Nephron progenitor cell (in vitro differentiated cells): Measurements from ENCODE around the gene RABEP1.

Source experiments
- DNase-seq: peaks from one replicate; pipeline ENCODE4 v3.0.0; 2021
- H3K27ac Mint-ChIP-seq: 2 replicates; pipeline ENCODE4 v1.8.0; 2021; ENCODE audit warnings: mild to moderate bottlenecking, moderate library complexity, mixed read lengths
- H3K27me3 Mint-ChIP-seq: 2 replicates; pipeline ENCODE4 v1.8.0; 2021; ENCODE audit warnings: mild to moderate bottlenecking, low read depth, mixed read lengths; ENCODE audit not compliant: poor library complexity
- H3K36me3 Mint-ChIP-seq: 2 replicates; pipeline ENCODE4 v1.8.0; 2021; ENCODE audit warnings: low read depth, mixed read lengths
- H3K4me1 Mint-ChIP-seq: 2 replicates; pipeline ENCODE4 v1.8.0; 2021; ENCODE audit warnings: mixed read lengths
- H3K4me3 Mint-ChIP-seq: 2 replicates; pipeline ENCODE4 v1.8.0; 2021; ENCODE audit warnings: mild to moderate bottlenecking, moderate library complexity, mixed read lengths
- H3K9me3 Mint-ChIP-seq: 2 replicates; pipeline ENCODE4 v1.8.0; 2021; ENCODE audit warnings: mild to moderate bottlenecking, moderate library complexity, mixed read lengths
- CTCF ChIP-seq: fragments of 200-600 bp; sonication (generic); IDR thresholded peaks from 2 replicates; pipeline ENCODE4 v1.5.0; 2021; ENCODE audit warnings: antibody characterized with exemption

Gene RABEP1

GRCh38 chr17:5284681-5285080 lies 2.6 kb downstream of the RABEP1 start:
- peaks cover 4% of the 10 kb centered on the region for H3K27me3 Mint-ChIP-seq
- no peak for DNase-seq
- H3K4me1 Mint-ChIP-seq, result peaks cover 25% of the 10 kb centered on the region
- peaks cover 33% of the 10 kb centered on the region for H3K36me3 Mint-ChIP-seq
- H3K4me3 Mint-ChIP-seq, result peak overlapping the region; percentile 88
- no peaks in the 10 kb centered on the region for H3K9me3 Mint-ChIP-seq
- peak overlapping the region; percentile 11 for H3K27ac Mint-ChIP-seq
- no peak for TF ChIP-seq CTCF

- H3K27me3 Mint-ChIP-seq, result no peaks in the 10 kb centered on the region
- TF ChIP-seq CTCF, result no peak
- peaks cover 6% of the 10 kb centered on the region for H3K9me3 Mint-ChIP-seq
- H3K4me1 Mint-ChIP-seq, result peaks cover 25% of the 10 kb centered on the region
- peak overlapping the region; percentile 84 for H3K27ac Mint-ChIP-seq
- peaks cover 53% of the 10 kb centered on the region for H3K36me3 Mint-ChIP-seq
- H3K4me3 Mint-ChIP-seq, result no peak overlapping the region
- no peak for DNase-seq
These were observed 4.8 kb downstream of the RABEP1 start for GRCh38 chr17:5286846-5287245.

- no peak overlapping the region for H3K27ac Mint-ChIP-seq
- H3K27me3 Mint-ChIP-seq, result no peaks in the 10 kb centered on the region
- no peak overlapping the region for H3K4me3 Mint-ChIP-seq
- no peak for TF ChIP-seq CTCF
- peaks cover 3% of the 10 kb centered on the region for H3K4me1 Mint-ChIP-seq
- no peak for DNase-seq
- H3K36me3 Mint-ChIP-seq, result peaks cover 64% of the 10 kb centered on the region
- H3K9me3 Mint-ChIP-seq, result peaks cover 6% of the 10 kb centered on the region
These were observed 9.7 kb downstream of the RABEP1 start for GRCh38 chr17:5291683-5292350.

GRCh38 chr17:5297245-5297644 lies 15.2 kb downstream of the RABEP1 start:
- H3K9me3 Mint-ChIP-seq, result no peaks in the 10 kb centered on the region
- no peak for TF ChIP-seq CTCF
- H3K4me1 Mint-ChIP-seq, result no peaks in the 10 kb centered on the region
- DNase-seq, result no peak
- peaks cover 47% of the 10 kb centered on the region for H3K36me3 Mint-ChIP-seq
- H3K27me3 Mint-ChIP-seq, result no peaks in the 10 kb centered on the region
- H3K4me3 Mint-ChIP-seq, result no peak overlapping the region
- H3K27ac Mint-ChIP-seq, result peak overlapping the region; percentile 26

- no peak overlapping the region for H3K4me3 Mint-ChIP-seq
- H3K4me1 Mint-ChIP-seq, result no peaks in the 10 kb centered on the region
- H3K27ac Mint-ChIP-seq, result no peak overlapping the region
- no peak for TF ChIP-seq CTCF
- H3K27me3 Mint-ChIP-seq, result no peaks in the 10 kb centered on the region
- peaks cover 34% of the 10 kb centered on the region for H3K36me3 Mint-ChIP-seq
- no peak for DNase-seq
- H3K9me3 Mint-ChIP-seq, result no peaks in the 10 kb centered on the region
These were observed 17.3 kb downstream of the RABEP1 start for GRCh38 chr17:5299383-5299782.

GRCh38 chr17:5304636-5305035 lies 22.6 kb downstream of the RABEP1 start:
- Mint-ChIP-seq H3K4me1 (no peaks in the 10 kb centered on the region), H3K27me3 (no peaks in the 10 kb centered on the region), H3K9me3 (peaks cover 4% of the 10 kb centered on the region), H3K4me3 (no peak overlapping the region), H3K27ac (no peak overlapping the region), H3K36me3 (peaks cover 41% of the 10 kb centered on the region)
- no peak for DNase-seq
- no peak for TF ChIP-seq CTCF
